Neuronal stem cell (in vitro differentiated cells): ENCODE data around the gene ITPK1.
A peak's percentile ranks its signal among the peaks of the same experiment; 100 is the strongest.

Source experiments
- DNase-seq: peaks from one replicate; pipeline ENCODE4 v3.0.0-alpha.2; 2013; ENCODE audit warnings: low spot score
- H2AFZ ChIP-seq: one replicate; pipeline ENCODE4 v1.6.1; 2013; ENCODE audit warnings: mild to moderate bottlenecking, low read length, inconsistent platforms
- H2AK5ac ChIP-seq: 2 replicates; pipeline ENCODE4 v1.6.1; 2013; ENCODE audit warnings: low read depth, mild to moderate bottlenecking, inconsistent platforms, low read length, moderate library complexity, mixed read lengths
- H2BK120ac ChIP-seq: 2 replicates; pipeline ENCODE4 v1.6.1; 2013; ENCODE audit warnings: low read depth, mild to moderate bottlenecking, inconsistent platforms, low read length, moderate library complexity, mixed read lengths
- H2BK12ac ChIP-seq: one replicate; pipeline ENCODE4 v1.6.1; 2013; ENCODE audit warnings: low read length, inconsistent platforms
- H2BK15ac ChIP-seq: 2 replicates; pipeline ENCODE4 v1.6.1; 2013; ENCODE audit warnings: mild to moderate bottlenecking, low read length, inconsistent platforms, mixed read lengths
- H2BK5ac ChIP-seq: one replicate; pipeline ENCODE4 v1.6.1; 2013; ENCODE audit warnings: inconsistent platforms, mild to moderate bottlenecking, low read length, moderate library complexity
- H3K14ac ChIP-seq: one replicate; pipeline ENCODE4 v1.6.1; 2013; ENCODE audit warnings: low read length, inconsistent platforms
- H3K18ac ChIP-seq: 2 replicates; pipeline ENCODE4 v1.6.1; 2013; ENCODE audit warnings: low read length, inconsistent platforms
- H3K23ac ChIP-seq: 2 replicates; pipeline ENCODE4 v1.6.1; 2013; ENCODE audit warnings: low read depth, mild to moderate bottlenecking, mixed read lengths, low read length, inconsistent platforms; ENCODE audit not compliant: poor library complexity
- H3K27ac ChIP-seq: replicated peaks from 3 replicates; pipeline ENCODE4 v1.5.1; 2013; ENCODE audit warnings: low read length, inconsistent platforms
- H3K27me3 ChIP-seq, 3 experiments: 2 replicates each; pipeline ENCODE4 v1.6.1; 2013; ENCODE audit warnings: low read length in 3 of 3, mild to moderate bottlenecking in 2 of 3, inconsistent platforms in 1 of 3, low read depth in 1 of 3, mixed read lengths in 1 of 3, moderate library complexity in 1 of 3; ENCODE audit not compliant: control insufficient read depth in 3 of 3, insufficient read depth in 3 of 3
- H3K36me3 ChIP-seq, 2 donors: replicated peaks in 1 of 2; 2 replicates each; pipeline ENCODE4 v1.6.1; 2013; ENCODE audit warnings: low read length in 2 of 2; ENCODE audit not compliant: control insufficient read depth in 2 of 2, insufficient read depth in 2 of 2
- H3K4ac ChIP-seq: 2 replicates; pipeline ENCODE4 v1.6.1; 2013; ENCODE audit warnings: inconsistent platforms, mild to moderate bottlenecking, low read length, moderate library complexity
- H3K4me1 ChIP-seq, 2 donors: 1 replicate in 1 of 2; 2 replicates in 1 of 2; pipeline ENCODE4 v1.6.1; 2013; ENCODE audit warnings: low read length in 2 of 2, low read depth in 1 of 2; ENCODE audit not compliant: control insufficient read depth in 2 of 2, insufficient read depth in 1 of 2
- H3K4me2 ChIP-seq: one replicate; pipeline ENCODE4 v1.6.1; 2013; ENCODE audit warnings: mild to moderate bottlenecking, low read length, inconsistent platforms; ENCODE audit not compliant: insufficient read depth, poor library complexity, severe bottlenecking
- H3K4me3 ChIP-seq, 2 donors: 2 replicates each; pipeline ENCODE4 v1.5.1; 2013; ENCODE audit warnings: low read length in 2 of 2, mild to moderate bottlenecking in 2 of 2, inconsistent platforms in 1 of 2, moderate library complexity in 1 of 2
- H3K79me1 ChIP-seq: one replicate; pipeline ENCODE4 v1.6.1; 2013; ENCODE audit warnings: low read depth, mild to moderate bottlenecking, inconsistent platforms, low read length, moderate library complexity
- H3K9ac ChIP-seq: one replicate; pipeline ENCODE4 v1.6.1; 2013; ENCODE audit warnings: mild to moderate bottlenecking, low read depth, low read length, inconsistent platforms; ENCODE audit not compliant: poor library complexity
- H3K9me3 ChIP-seq, 2 donors: replicated peaks in 1 of 2; 2 replicates each; pipeline versions ENCODE3 to v1.6.1; 2013; ENCODE audit warnings: low read length in 2 of 2, mild to moderate bottlenecking in 2 of 2, inconsistent platforms in 1 of 2, low read depth in 1 of 2, mixed read lengths in 1 of 2, moderate library complexity in 1 of 2; ENCODE audit not compliant: control insufficient read depth in 2 of 2, insufficient read depth in 1 of 2
- H4K8ac ChIP-seq: one replicate; pipeline ENCODE4 v1.6.1; 2013; ENCODE audit warnings: low read depth, mild to moderate bottlenecking, inconsistent platforms, low read length, moderate library complexity
- H4K91ac ChIP-seq: one replicate; pipeline ENCODE4 v1.6.1; 2013; ENCODE audit warnings: low read length, low read depth, mild to moderate bottlenecking, inconsistent platforms; ENCODE audit not compliant: poor library complexity
- WGBS, 2 donors: extraction: QIAGEN DNeasy Blood & Tissue Kit; methylation state at CpG; one replicate each; pipeline ENCODE4 v1.1.7; 2013; ENCODE audit warnings: missing lambda C conversion rate in 2 of 2, mixed read lengths in 1 of 2; ENCODE audit not compliant: insufficient read length in 2 of 2, insufficient replicate concordance in 1 of 2; ENCODE audit errors: extremely low coverage in 2 of 2; 5-methylcytosine and 5-hydroxymethylcytosine counted together

The ITPK1 gene

GRCh38 chr14:93085911-93086310 lies 29.8 kb downstream of the ITPK1 start:
- DNase-seq, result peak; percentile 64
- WGBS, 2 donors, result no CpG with 5 or more reads among the region's 3 CpGs
- peak overlapping the region; percentile 21 for H3K4me2 ChIP-seq

GRCh38 chr14:93084866-93085857 lies 30.6 kb downstream of the ITPK1 start:
- H3K27me3 ChIP-seq, result no peaks in the 10 kb centered on the region
- peaks cover 0 to 5% of the 10 kb centered on the region in 2 donors for H3K9me3 ChIP-seq
- peak overlapping the region; percentile 91 for H3K18ac ChIP-seq
- H3K27ac ChIP-seq, result peak overlapping the region; percentile 39
- no peak for DNase-seq
- peak overlapping the region; percentile 65 for H2BK12ac ChIP-seq
- no peak overlapping the region for H4K91ac ChIP-seq
- H3K4me3 ChIP-seq, result peak overlapping the region in 1 of 2 donors; percentile 12
- no peak overlapping the region for H3K9ac ChIP-seq
- no peak overlapping the region for H2BK5ac ChIP-seq
- H2AK5ac ChIP-seq, result peak overlapping the region; percentile 98
- H3K79me1 ChIP-seq, result peaks cover 6% of the 10 kb centered on the region
- peak overlapping the region; percentile 66 for H3K14ac ChIP-seq
- no peaks in the 10 kb centered on the region for H3K36me3 ChIP-seq
- peaks cover 0 to 27% of the 10 kb centered on the region in 2 donors for H3K4me1 ChIP-seq
- H2AFZ ChIP-seq, result no peak overlapping the region
- no peak overlapping the region for H3K23ac ChIP-seq
- no peak overlapping the region for H3K4ac ChIP-seq
- H2BK15ac ChIP-seq, result peak overlapping the region; percentile 86
- H4K8ac ChIP-seq, result no peak overlapping the region
- H3K4me2 ChIP-seq, result no peak overlapping the region
- H2BK120ac ChIP-seq, result peak overlapping the region; percentile 92
- no CpG with 5 or more reads among the region's 21 CpGs for WGBS, 2 donors

More at GRCh38 chr14:93085911-93086310, 29.8 kb downstream of the ITPK1 start:
- no peak overlapping the region for H2BK120ac ChIP-seq
- peak overlapping the region; percentile 95 for H3K18ac ChIP-seq
- no peak overlapping the region for H3K23ac ChIP-seq
- no peak overlapping the region for H3K9ac ChIP-seq
- H2BK15ac ChIP-seq, result no peak overlapping the region
- H2AK5ac ChIP-seq, result peak overlapping the region; percentile 98
- peaks cover 0 to 5% of the 10 kb centered on the region in 2 donors for H3K9me3 ChIP-seq
- no peak overlapping the region for H2BK5ac ChIP-seq
- H3K4me3 ChIP-seq, result no peak overlapping the region
- H3K4me1 ChIP-seq, result peaks cover 0 to 29% of the 10 kb centered on the region in 2 donors
- H3K14ac ChIP-seq, result no peak overlapping the region
- H4K91ac ChIP-seq, result no peak overlapping the region
- no peak overlapping the region for H4K8ac ChIP-seq
- H3K79me1 ChIP-seq, result peaks cover 6% of the 10 kb centered on the region
- H3K27me3 ChIP-seq, result no peaks in the 10 kb centered on the region
- H3K4ac ChIP-seq, result no peak overlapping the region
- H3K36me3 ChIP-seq, result no peaks in the 10 kb centered on the region
- no peak overlapping the region for H2AFZ ChIP-seq
- H2BK12ac ChIP-seq, result no peak overlapping the region
- peak overlapping the region; percentile 73 for H3K27ac ChIP-seq

DNA sequence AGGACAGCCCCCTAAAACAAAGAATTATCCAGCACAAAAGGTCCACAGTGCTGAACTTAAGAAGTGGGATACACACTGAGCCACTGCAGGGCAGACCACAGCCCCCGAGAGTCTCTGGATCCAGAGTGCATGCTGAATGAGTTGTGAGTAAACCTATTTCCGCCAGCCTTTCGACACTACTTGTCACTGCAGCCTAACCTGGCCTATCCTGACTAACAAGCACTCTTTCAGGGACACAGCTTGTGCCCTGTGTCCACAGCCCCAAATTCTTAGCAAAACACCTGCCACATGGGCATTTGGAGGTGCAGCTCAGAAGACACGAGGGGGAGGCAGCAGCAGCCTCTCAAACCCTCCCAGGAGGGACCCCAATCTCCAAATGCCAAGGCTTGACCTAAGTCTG lies 31.3 kb downstream of the ITPK1 start:
- H3K27me3 ChIP-seq, result no peaks in the 10 kb centered on the region
- peak overlapping the region; percentile 98 for H2AK5ac ChIP-seq
- no peak overlapping the region for H3K27ac ChIP-seq
- H2BK15ac ChIP-seq, result peak overlapping the region; percentile 60
- H3K4ac ChIP-seq, result no peak overlapping the region
- peaks cover 0 to 5% of the 10 kb centered on the region in 2 donors for H3K9me3 ChIP-seq
- no peak overlapping the region for H2BK120ac ChIP-seq
- no peak overlapping the region for H3K9ac ChIP-seq
- no CpG with 5 or more reads among the region's 4 CpGs for WGBS, 2 donors
- peak overlapping the region; percentile 87 for H3K18ac ChIP-seq
- no peak overlapping the region for H3K14ac ChIP-seq
- H3K4me2 ChIP-seq, result no peak overlapping the region
- H2BK5ac ChIP-seq, result no peak overlapping the region
- peak overlapping the region; percentile 65 for H2BK12ac ChIP-seq
- no peak for DNase-seq
- no peak overlapping the region for H4K91ac ChIP-seq
- H2AFZ ChIP-seq, result no peak overlapping the region
- peaks cover 6% of the 10 kb centered on the region for H3K79me1 ChIP-seq
- no peak overlapping the region for H4K8ac ChIP-seq
- no peaks in the 10 kb centered on the region for H3K36me3 ChIP-seq
- H3K4me1 ChIP-seq, result peaks cover 0 to 22% of the 10 kb centered on the region in 2 donors
- no peak overlapping the region for H3K23ac ChIP-seq
- no peak overlapping the region for H3K4me3 ChIP-seq

GRCh38 chr14:93083917-93084316 lies 31.8 kb downstream of the ITPK1 start:
- H2AFZ ChIP-seq, result no peak overlapping the region
- H2BK12ac ChIP-seq, result peak overlapping the region; percentile 35
- no peak overlapping the region for H3K4me3 ChIP-seq
- no peak overlapping the region for H4K91ac ChIP-seq
- no CpG with 5 or more reads among the region's 9 CpGs for WGBS, 2 donors
- H3K27me3 ChIP-seq, result no peaks in the 10 kb centered on the region
- peaks cover 0 to 5% of the 10 kb centered on the region in 2 donors for H3K9me3 ChIP-seq
- H2BK120ac ChIP-seq, result no peak overlapping the region
- H3K4me1 ChIP-seq, result peaks cover 0 to 22% of the 10 kb centered on the region in 2 donors
- H2BK15ac ChIP-seq, result peak overlapping the region; percentile 24
- H3K4ac ChIP-seq, result no peak overlapping the region
- H3K36me3 ChIP-seq, result no peaks in the 10 kb centered on the region
- H3K14ac ChIP-seq, result no peak overlapping the region
- H4K8ac ChIP-seq, result no peak overlapping the region
- DNase-seq, result no peak
- H3K4me2 ChIP-seq, result no peak overlapping the region
- peak overlapping the region; percentile 45 for H3K23ac ChIP-seq
- H3K9ac ChIP-seq, result peak overlapping the region; percentile 7
- no peak overlapping the region for H2BK5ac ChIP-seq
- H2AK5ac ChIP-seq, result peak overlapping the region; percentile 48
- H3K27ac ChIP-seq, result no peak overlapping the region
- peaks cover 6% of the 10 kb centered on the region for H3K79me1 ChIP-seq
- H3K18ac ChIP-seq, result peak overlapping the region; percentile 92
